SU-DHL-6 (cell line): ENCODE data around the gene MUC13.

Experiments
- EZH2phosphoT487 ChIP-seq: fragments of 200-600 bp; sonication (generic), shearing (Covaris generic); conservative IDR thresholded peaks from 2 replicates; pipeline ENCODE4 v1.6.1; 2018; ENCODE audit warnings: mild to moderate bottlenecking, antibody characterized with exemption, low read length, moderate library complexity, mixed read lengths
- TF ChIP-seq, protein P1 (sequence below): fragments of 200-600 bp; sonication (generic); IDR thresholded peaks from one replicate; pipeline ENCODE4 v1.5.1; 2017; ENCODE audit warnings: antibody characterized with exemption, mild to moderate bottlenecking, low read length, moderate library complexity; ENCODE audit not compliant: insufficient read depth, poor library complexity, severe bottlenecking

- TF ChIP-seq, protein P1, sequence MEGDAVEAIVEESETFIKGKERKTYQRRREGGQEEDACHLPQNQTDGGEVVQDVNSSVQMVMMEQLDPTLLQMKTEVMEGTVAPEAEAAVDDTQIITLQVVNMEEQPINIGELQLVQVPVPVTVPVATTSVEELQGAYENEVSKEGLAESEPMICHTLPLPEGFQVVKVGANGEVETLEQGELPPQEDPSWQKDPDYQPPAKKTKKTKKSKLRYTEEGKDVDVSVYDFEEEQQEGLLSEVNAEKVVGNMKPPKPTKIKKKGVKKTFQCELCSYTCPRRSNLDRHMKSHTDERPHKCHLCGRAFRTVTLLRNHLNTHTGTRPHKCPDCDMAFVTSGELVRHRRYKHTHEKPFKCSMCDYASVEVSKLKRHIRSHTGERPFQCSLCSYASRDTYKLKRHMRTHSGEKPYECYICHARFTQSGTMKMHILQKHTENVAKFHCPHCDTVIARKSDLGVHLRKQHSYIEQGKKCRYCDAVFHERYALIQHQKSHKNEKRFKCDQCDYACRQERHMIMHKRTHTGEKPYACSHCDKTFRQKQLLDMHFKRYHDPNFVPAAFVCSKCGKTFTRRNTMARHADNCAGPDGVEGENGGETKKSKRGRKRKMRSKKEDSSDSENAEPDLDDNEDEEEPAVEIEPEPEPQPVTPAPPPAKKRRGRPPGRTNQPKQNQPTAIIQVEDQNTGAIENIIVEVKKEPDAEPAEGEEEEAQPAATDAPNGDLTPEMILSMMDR = no peak
- no peak for TF ChIP-seq EZH2phosphoT487
Observed at GRCh38 chr3:124950026-124950425, 15.5 kb upstream of the MUC13 start.
